ENCODE measurements around the gene INCA1.

GRCh38 chr17:5031365-5032082 lies 34.2 kb upstream of the INCA1 start:
- TF ChIP-seq CTCF (IDR thresholded peaks at IDR 0.05; ENCODE audit: insufficient read depth, low read length, poor library complexity, severe bottlenecking) (peak; percentile 52), EZH2phosphoT487 (conservative IDR thresholded peaks at IDR 0.05; ENCODE audit: low read length) (no peak)
